Activated T-cell treated with anti-CD3 and anti-CD28 coated beads for 48 hours (primary cell): Measurements from ENCODE around the gene OR6Q1.
"Not testable (repeated sequence)": the region's sequence is repeated elsewhere in the genome, so short reads cannot be mapped to it uniquely, and the experiment has no call there.

ENCODE experiments used
- DNase-seq: peaks from one replicate; pipeline ENCODE4 v3.0.0-alpha.2; 2020; ENCODE audit warnings: low read depth

OR6Q1 gene, protein sequence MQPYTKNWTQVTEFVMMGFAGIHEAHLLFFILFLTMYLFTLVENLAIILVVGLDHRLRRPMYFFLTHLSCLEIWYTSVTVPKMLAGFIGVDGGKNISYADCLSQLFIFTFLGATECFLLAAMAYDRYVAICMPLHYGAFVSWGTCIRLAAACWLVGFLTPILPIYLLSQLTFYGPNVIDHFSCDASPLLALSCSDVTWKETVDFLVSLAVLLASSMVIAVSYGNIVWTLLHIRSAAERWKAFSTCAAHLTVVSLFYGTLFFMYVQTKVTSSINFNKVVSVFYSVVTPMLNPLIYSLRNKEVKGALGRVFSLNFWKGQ

GRCh38 chr11:58030653-58031052 lies at the start of gene OR6Q1:
TSS of gene OR6Q1 (plus strand) at chr11:58030953. CDS start at chr11:58030953, 0 bp downstream.
- no peak for DNase-seq

DNA sequence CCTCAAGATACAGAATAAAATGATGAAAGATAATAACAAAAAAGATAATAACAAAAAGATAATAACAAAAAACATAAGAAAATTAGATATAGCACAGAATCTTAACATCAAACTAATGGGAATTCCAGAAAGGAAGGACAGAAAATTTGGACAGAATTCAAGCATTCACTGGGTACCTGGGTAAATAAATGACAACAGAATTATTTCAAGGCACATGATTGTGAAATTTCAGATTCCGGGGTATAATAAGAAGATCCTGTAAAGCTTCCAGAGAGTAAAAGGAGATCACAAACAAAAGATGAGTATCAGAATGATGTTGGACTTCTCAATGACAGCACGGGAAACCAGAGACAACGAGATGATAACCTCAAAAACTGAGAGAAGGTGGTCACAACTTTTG lies 49.2 kb upstream of the OR6Q1 start:
- DNase-seq: no peak

- no peak for DNase-seq
Observed at GRCh38 chr11:57982776-57983175, 48.0 kb upstream of the OR6Q1 start.

DNA sequence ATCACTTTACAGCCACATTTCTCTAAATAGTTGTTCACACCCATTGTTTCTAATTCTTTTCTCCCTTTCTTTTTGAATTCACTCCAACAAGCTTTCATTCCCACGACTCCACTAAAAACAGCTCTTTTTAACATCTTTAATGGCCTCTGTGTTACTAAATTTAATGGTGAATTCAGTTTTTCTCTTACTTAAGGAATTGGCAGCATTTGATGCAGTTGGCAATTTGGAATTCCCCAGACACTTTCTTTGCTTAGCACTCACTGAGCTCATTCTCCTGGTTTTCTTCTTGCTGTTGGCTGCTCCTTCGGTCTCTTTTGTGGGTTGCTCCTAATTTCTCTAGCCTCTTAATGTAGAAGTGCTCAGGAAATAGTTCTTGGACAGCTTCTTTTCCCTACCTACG lies 47.6 kb upstream of the OR6Q1 start:
- no peak for DNase-seq

GRCh38 chr11:57999523-57999922 lies 31.2 kb upstream of the OR6Q1 start:
- not testable (repeated sequence) for DNase-seq

- DNase-seq: not testable (repeated sequence)
Observed at GRCh38 chr11:58000021-58000420, 30.7 kb upstream of the OR6Q1 start.

GRCh38 chr11:58000699-58001098 lies 30.1 kb upstream of the OR6Q1 start:
- DNase-seq: no peak

DNA sequence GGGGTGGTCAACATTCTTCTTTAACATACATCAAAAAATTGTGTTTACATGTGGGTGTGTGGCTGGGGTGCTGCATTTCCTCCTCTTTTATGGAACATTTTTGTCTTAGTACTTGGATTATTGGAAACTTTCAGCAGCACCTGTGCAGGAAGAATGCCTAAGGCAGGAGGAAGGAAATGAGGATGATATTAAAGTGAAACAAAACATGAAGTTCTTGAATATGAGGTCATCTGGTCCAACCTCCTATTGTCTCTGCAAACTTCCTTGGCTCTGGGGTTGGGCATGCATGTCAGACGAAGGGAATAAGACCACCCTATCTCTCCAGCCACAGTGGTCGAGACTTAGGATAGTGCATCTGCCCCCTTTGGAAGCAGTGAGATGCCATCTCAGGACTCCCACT lies 27.7 kb upstream of the OR6Q1 start:
- DNase-seq: no peak

GRCh38 chr11:58003591-58003990 lies 27.2 kb upstream of the OR6Q1 start:
- no peak for DNase-seq

- no peak for DNase-seq
Observed at GRCh38 chr11:58004664-58005063, 26.1 kb upstream of the OR6Q1 start.

DNA sequence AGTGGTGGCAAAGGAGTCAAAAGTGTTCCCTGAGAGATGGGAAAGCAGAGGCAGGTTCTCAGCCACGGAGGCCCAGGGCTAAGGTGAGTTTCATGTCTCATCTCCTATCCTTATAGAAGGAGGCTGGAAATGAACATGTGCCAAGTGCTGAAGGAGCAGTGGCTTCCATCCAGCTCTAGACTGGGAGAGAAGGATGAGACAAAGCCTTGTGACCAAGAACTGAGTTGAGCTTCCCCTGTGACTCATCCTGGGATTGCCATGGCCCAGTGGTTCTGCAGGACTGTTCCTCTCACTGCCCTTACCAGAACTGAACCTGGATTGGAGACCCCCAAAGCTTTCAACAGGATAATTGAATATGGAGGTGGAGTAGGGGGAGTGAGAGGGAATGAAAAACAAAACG lies 23.8 kb upstream of the OR6Q1 start:
- no peak for DNase-seq

GRCh38 chr11:58011771-58012170 lies 19.0 kb upstream of the OR6Q1 start:
- DNase-seq: no peak

DNA sequence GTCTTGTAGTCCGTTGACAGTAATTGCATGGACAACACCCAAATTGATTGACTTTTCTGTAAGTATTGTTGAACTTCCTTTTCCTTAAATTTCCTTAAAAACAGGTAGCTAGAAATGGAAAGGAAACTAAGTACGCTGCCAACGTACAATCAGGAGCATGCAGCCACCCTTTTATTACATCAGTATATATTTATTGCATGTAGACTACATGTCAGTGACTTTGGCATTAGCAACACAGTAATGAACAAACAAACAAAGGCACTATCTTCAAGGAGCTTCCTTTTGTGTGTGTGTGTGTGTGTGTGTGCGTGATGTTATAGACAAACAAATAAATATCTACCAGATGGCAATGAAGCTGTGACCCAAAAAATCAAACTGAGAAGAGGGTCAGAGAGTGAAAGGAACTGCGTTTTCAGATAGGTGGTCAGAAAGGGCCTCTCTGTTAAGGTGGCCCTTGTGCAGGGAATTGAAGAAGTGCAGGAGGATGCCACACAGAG lies 7.3 kb upstream of the OR6Q1 start, which contains the start of gene OR9Q1:
OR9Q1 (plus strand) TSS at position 447 of the 497 bp plus-strand sequence. CDS start 155,564 bp downstream, outside the sequence.
- no peak for DNase-seq

DNA sequence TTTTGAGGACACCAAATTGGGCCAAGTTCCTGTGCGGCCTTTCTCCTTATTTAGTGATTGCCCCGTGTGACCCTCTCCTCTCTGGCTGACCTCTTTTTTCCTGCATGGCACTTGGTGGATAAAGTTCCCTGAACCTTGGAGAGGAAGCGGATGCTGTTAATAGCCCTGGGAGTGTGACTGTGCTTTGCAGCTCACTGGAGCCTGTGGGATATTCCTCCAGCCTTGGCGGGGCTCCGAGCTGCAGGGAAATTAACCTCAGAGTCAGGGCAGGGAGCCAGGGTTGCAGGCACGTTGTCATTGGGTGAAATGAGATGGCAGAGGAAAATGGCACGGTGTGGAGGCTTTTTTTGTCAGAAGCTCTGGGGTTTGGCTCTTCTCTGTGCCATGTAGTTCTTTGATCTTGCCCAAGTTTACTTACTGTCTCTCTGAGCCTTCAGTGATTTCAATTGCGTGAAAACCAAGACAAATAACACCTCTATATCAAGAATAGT lies 6.1 kb upstream of the OR6Q1 start:
- DNase-seq: no peak

- DNase-seq: no peak
Observed at GRCh38 chr11:58027341-58027740, 3.4 kb upstream of the OR6Q1 start.

- DNase-seq: no peak
Observed at GRCh38 chr11:58028687-58029411, 1.9 kb upstream of the OR6Q1 start.

- no peak for DNase-seq
Observed at GRCh38 chr11:58034471-58034870, 3.7 kb downstream of the OR6Q1 start.

- DNase-seq: no peak
Observed at GRCh38 chr11:58039589-58039988, 8.8 kb downstream of the OR6Q1 start.

GRCh38 chr11:58043379-58043778 lies 12.6 kb downstream of the OR6Q1 start:
- DNase-seq: no peak

- no peak for DNase-seq
Observed at GRCh38 chr11:58046231-58046630, 15.5 kb downstream of the OR6Q1 start.

GRCh38 chr11:58047818-58048217 lies 17.1 kb downstream of the OR6Q1 start:
- no peak for DNase-seq

DNA sequence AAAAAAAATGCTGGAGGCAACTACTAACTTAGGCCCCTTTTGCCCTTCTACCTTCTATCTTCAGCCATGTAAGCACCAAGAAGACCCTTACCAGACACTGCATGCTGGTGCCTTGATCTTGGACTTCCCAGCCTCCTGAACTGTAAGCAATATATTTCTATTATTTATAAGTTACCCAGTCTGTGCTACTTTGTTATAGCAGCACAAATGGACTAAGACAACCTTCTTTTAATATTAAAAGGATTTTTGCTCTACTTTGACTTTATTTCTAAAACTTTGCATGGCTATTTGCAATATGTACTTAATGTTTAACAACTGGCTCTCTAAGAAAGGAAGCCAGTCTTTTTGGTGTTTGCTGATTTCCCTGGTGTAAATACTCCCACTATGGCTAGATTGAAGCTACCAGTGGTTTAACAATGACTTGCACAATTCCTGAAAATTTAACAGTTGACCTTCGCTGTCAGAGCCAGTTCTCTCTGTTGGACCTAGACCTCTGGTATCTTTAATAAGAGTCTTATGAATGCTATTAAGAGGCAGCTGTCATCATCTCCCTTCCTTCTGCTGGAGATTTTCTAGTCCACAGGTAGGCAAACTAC lies 25.2 kb downstream of the OR6Q1 start:
- no peak for DNase-seq

GRCh38 chr11:58057481-58057880 lies 26.7 kb downstream of the OR6Q1 start:
- no peak for DNase-seq
